NCI-H1930 (cell line): Measurements from ENCODE around the gene TTC14.
"Not testable (repeated sequence)": the region's sequence is repeated elsewhere in the genome, so short reads cannot be mapped to it uniquely, and the experiment has no call there.

Experiments used
- DNase-seq, 2 experiments: peaks; one replicate each; lab custom pipeline; 2025; lab: John Stamatoyannopoulos, UW

TTC14 gene

GRCh38 chr3:180601688-180602666 is at the start of gene TTC14:
TTC14 (plus strand) TSS chr3:180602163; CDS start chr3:180602262, 99 bp downstream.
- DNase-seq, result peak; percentile 85 to 89

- no peak for DNase-seq
These were observed 38.6 kb upstream of the TTC14 start for GRCh38 chr3:180563406-180563805.

DNA sequence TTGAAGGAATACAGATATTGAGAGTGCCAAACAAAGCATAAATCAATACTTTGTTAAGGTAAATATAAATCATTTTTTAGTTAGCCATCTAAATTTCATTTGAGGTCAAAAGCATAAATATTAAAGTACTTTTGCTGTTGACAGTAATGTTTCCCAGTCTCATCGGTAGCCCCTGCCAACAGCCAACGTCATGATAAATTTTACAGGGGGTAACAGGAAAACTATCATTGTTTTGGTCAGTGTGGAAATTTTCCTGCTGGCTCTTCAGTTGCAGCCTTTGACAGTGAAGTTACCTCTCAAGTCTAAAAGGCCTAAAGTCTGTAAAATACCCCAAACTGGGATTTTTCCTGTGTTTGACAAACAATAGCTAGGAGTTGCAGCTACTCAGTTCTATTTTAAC is 37.3 kb upstream of the TTC14 start:
- DNase-seq, result no peak

GRCh38 chr3:180570238-180570637 is 31.7 kb upstream of the TTC14 start:
- DNase-seq, result no peak

- no peak for DNase-seq
These were observed 29.9 kb upstream of the TTC14 start for GRCh38 chr3:180571831-180572598.

DNA sequence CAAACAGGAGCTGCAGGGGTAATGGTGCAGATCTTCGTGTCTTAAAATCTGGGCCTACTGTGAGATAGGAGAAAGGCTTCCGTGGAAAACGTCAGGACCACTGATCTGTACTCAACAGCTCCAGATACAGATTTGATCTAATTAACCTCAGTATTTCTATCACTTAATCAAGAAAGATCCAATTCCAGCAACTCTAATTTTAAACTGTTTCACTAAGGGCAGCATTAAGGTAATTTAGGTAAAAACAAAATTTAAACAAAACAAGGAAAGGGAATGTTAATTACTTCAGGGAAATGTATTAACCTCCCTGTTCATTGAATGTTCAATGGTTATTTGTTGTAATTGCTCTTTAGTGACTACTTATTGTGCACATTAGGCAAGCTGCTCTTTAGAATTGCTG is 26.4 kb upstream of the TTC14 start:
- no peak for DNase-seq

- no peak for DNase-seq
These were observed 21.0 kb upstream of the TTC14 start for GRCh38 chr3:180580934-180581333.

DNA sequence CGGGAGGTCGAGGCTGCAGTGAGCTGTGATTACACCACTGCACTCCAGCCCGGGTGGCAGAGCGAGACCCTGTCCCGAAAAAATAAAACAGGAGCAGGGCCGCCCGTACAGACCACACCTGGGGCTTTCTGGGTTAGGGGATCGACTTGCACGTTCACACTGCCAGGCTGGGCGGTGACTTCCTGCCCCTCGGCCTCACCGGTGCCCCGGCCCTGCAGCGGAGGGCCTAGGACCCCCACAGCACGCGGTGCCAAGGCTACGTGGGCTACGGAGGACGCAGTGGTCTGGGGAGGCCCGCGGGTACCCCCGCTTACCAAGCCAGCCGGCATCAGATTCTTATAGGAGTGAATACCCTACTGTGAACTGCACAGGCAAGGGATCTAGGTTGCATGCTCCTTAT is 11.6 kb upstream of the TTC14 start:
- DNase-seq, result no peak

GRCh38 chr3:180593631-180594030 is 8.3 kb upstream of the TTC14 start:
- not testable (repeated sequence) for DNase-seq

GRCh38 chr3:180594631-180595558 is 7.1 kb upstream of the TTC14 start:
- peak; percentile 7 to 22 for DNase-seq

DNA sequence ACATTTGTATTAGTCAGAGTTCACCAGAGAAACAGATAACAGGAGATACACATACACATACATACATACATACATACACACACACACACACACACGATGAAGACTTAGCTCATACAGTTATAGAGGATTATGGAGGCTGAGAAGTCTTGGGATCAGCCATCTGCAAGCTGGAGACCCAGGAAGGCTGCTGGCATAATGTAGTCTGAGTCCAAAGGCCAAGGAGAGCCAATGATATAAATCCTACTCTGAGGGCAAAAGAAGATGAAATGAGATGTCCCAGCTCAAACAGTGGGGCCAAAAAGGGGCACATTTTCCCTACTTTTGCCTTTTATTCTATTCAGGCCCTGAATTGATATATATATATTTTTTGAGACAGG is 6.4 kb upstream of the TTC14 start:
- no peak for DNase-seq

DNA sequence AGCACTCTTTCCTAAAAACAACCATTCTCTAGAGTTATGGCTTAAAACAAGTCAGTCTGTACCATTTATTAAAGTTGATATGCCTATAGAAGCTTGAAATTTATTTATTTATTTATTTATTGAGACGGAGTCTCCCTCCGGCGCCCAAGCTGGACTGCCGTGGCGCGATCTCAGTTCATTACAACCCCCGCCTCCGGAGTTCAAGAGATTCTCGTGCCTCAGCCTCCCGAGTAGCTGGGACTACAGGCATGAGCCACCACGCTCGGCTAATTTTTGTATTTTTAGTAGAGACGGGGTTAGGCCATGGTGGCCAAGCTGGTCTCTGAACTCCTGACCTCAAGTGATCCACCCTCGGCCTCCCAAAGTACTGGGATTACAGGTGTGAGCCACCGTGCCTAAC is 1.5 kb upstream of the TTC14 start:
- DNase-seq, result no peak

DNA sequence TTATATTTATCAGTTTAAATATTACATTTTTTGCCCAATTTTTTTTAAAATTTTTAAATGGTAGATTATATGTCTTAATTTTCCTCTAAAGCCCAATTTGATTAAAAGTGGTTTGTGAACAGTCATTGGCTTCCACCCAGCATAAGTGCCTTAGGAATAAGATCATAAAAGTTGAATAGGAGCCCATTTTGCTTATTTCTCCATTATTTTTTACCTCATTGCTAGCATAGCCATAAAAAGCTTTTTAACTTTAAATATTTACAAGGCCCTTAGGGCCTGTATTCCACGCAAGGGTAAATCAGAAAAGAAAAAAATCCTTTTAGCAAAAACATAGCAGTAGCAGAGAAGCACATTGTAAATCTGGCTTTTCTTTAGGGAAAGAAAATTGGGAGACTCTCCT is 9.0 kb downstream of the TTC14 start:
- no peak for DNase-seq

GRCh38 chr3:180612364-180612763 is 10.4 kb downstream of the TTC14 start:
- DNase-seq, result no peak

- DNase-seq, result no peak
These were observed 14.0 kb downstream of the TTC14 start for GRCh38 chr3:180615954-180616353.

- no peak for DNase-seq
These were observed 15.1 kb downstream of the TTC14 start for GRCh38 chr3:180617049-180617448.

DNA sequence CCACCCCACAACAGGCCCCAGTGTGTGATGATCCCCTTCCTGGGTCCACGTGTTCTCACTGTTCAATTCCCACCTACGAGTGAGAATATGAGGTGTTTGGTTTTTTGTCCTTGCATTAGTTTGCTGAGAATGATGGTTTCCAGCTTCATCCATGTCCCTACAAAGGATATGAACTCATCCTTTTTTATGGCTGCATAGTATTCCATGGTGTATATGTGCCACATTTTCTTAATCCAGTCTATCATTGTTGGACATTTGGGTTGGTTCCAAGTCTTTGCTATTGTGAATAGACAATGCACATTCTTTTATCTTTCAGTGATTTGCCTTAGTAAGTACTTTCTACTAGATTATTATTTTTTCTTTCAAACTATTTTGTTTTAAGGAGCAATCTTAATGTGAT is 16.6 kb downstream of the TTC14 start:
- DNase-seq, result not testable (repeated sequence)

DNA sequence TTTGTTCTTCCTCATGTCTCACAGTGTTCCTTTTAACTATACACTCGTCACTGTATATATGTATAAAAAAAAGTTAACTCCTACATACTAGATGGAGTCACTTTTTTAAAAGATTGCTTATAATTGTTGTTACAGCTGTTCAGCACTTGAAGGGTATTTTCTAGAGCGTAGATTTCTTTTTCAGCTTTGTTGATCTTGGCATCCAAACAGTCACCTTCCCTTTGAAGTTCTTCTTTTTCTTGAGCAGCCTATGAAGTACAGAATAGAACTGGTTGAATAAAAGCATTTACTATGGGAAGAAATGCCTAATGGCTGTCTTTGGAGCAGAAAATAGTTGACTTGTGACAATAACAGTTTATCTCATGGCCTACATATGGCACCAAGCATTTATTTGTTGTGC is 17.8 kb downstream of the TTC14 start:
- no peak for DNase-seq

GRCh38 chr3:180624714-180625113 is 22.8 kb downstream of the TTC14 start:
- no peak for DNase-seq

DNA sequence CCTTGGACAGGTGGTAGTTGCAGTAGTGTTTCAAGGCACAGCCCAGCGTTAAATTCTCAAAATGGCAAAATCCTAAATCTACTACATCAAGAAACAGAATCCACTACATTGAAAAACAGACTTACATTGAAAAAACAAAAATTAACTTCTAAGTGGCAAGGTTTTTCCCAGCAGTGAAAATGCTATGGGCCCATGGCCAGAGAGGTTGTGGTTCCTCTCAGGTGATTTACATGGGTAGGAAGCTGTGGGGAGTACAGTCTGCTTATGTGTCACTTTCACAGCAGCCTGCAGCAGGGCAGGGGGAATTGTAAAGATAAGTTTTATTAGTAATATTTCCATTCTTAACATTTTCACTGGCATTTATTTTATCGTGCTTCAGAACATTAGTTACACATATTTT is 24.9 kb downstream of the TTC14 start:
- DNase-seq, result no peak

GRCh38 chr3:180630371-180630770 is 28.4 kb downstream of the TTC14 start:
- no peak for DNase-seq

- no peak for DNase-seq
These were observed 29.4 kb downstream of the TTC14 start for GRCh38 chr3:180631317-180631716.
